Neural cell (in vitro differentiated cells): ENCODE data around the gene USP28. TPM values are rescaled to one million over a fixed set of nuclear protein-coding genes. Genes with fewer than 3 reads are reported as not detected.
"Not testable (repeated sequence)": the region's sequence is repeated elsewhere in the genome, so short reads cannot be mapped to it uniquely, and the experiment has no call there.

Experiments used
- H2AFZ ChIP-seq: fragments of 200-600, 300-800 bp; sonication (generic), shearing (Covaris generic); 2 replicates; pipeline ENCODE4 v1.6.0; 2014; ENCODE audit warnings: low read depth, mild to moderate bottlenecking, antibody characterized with exemption, low read length, moderate library complexity
- H3F3A ChIP-seq: fragments of 200-600 bp; shearing (Covaris generic); 2 replicates; pipeline ENCODE4 v1.6.1; 2016; ENCODE audit warnings: mild to moderate bottlenecking, moderate library complexity, mixed read lengths, antibody characterized with exemption, low read length; ENCODE audit not compliant: insufficient read depth, poor library complexity, severe bottlenecking
- H3K27ac ChIP-seq: fragments of 200-600, 300-800 bp; sonication (generic), shearing (Covaris generic); 2 replicates; pipeline ENCODE4 v1.5.1; 2014; ENCODE audit warnings: mild to moderate bottlenecking, low read length, moderate library complexity
- H3K27me3 ChIP-seq: fragments of 300-800, 200-600 bp; sonication (generic), shearing (Covaris generic); 2 replicates; pipeline ENCODE4 v1.6.0; 2014; ENCODE audit warnings: mild to moderate bottlenecking, low read depth, low read length, moderate library complexity; ENCODE audit not compliant: insufficient read depth
- H3K36me3 ChIP-seq: fragments of 300-800, 200-600 bp; sonication (generic), shearing (Covaris generic); 2 replicates; pipeline ENCODE4 v1.5.1; 2014; ENCODE audit warnings: mild to moderate bottlenecking, antibody characterized with exemption, low read length, moderate library complexity; ENCODE audit not compliant: insufficient read depth
- H3K4me2 ChIP-seq: fragments of 300-800, 200-600 bp; sonication (generic), shearing (Covaris generic); 2 replicates; pipeline ENCODE4 v1.6.0; 2014; ENCODE audit warnings: mild to moderate bottlenecking, low read length
- H3K4me3 ChIP-seq: fragments of 300-800, 200-600 bp; sonication (generic), shearing (Covaris generic); 2 replicates; pipeline ENCODE4 v1.5.1; 2014; ENCODE audit warnings: mild to moderate bottlenecking, low read length, moderate library complexity
- H3K79me2 ChIP-seq: fragments of 200-600 bp; shearing (Covaris generic); replicated peaks from 2 replicates; pipeline ENCODE4 v1.6.0; 2014; ENCODE audit warnings: mild to moderate bottlenecking, low read length, moderate library complexity; ENCODE audit not compliant: insufficient read depth
- H3K9ac ChIP-seq: fragments of 300-800, 200-600 bp; sonication (generic), shearing (Covaris generic); 2 replicates; pipeline ENCODE4 v1.6.1; 2016; ENCODE audit warnings: mild to moderate bottlenecking, low read length, mixed read lengths
- H3K9me2 ChIP-seq: fragments of 200-600 bp; shearing (Covaris generic); 2 replicates; pipeline ENCODE4 v1.6.1; 2016; ENCODE audit warnings: mild to moderate bottlenecking, low read length, mixed read lengths; ENCODE audit not compliant: insufficient read depth
- H3K9me3 ChIP-seq: fragments of 200-600, 300-800 bp; sonication (generic), shearing (Covaris generic); 2 replicates; pipeline ENCODE4 v1.6.1; 2016; ENCODE audit warnings: mild to moderate bottlenecking, mixed run types, low read length, moderate library complexity, mixed read lengths
- H4K20me1 ChIP-seq: fragments of 200-600 bp; shearing (Covaris generic); 2 replicates; pipeline ENCODE4 v1.6.1; 2016; ENCODE audit warnings: mild to moderate bottlenecking, mixed run types; ENCODE audit not compliant: insufficient read depth
- EP300 ChIP-seq: fragments of 450-650 bp; conservative IDR thresholded peaks from 2 replicates; pipeline ENCODE4 v1.6.1; 2014; ENCODE audit warnings: antibody characterized with exemption, mild to moderate bottlenecking, moderate library complexity; ENCODE audit not compliant: poor library complexity, severe bottlenecking
- EZH2 ChIP-seq: fragments of 200-600, 300-800 bp; shearing (Covaris generic), sonication (generic); IDR thresholded peaks from 2 replicates; pipeline ENCODE4 v1.6.1; 2014; ENCODE audit warnings: antibody characterized with exemption, low read length, borderline replicate concordance, mild to moderate bottlenecking; ENCODE audit not compliant: insufficient read depth, poor library complexity, severe bottlenecking
- MXI1 ChIP-seq: fragments of 450-650 bp; conservative IDR thresholded peaks from 2 replicates; pipeline ENCODE4 v1.6.1; 2014; ENCODE audit warnings: antibody characterized with exemption, mild to moderate bottlenecking; ENCODE audit not compliant: poor library complexity, severe bottlenecking
- POLR2AphosphoS5 ChIP-seq: IDR thresholded peaks from 2 replicates; pipeline ENCODE4 v1.6.1; 2012
- RAD21 ChIP-seq: fragments of 450-650 bp; conservative IDR thresholded peaks from 2 replicates; pipeline ENCODE4 v1.6.1; 2014; ENCODE audit warnings: antibody characterized with exemption, mild to moderate bottlenecking, moderate library complexity
- SMC3 ChIP-seq: fragments of 450-650 bp; conservative IDR thresholded peaks from 2 replicates; pipeline ENCODE4 v1.6.1; 2014; ENCODE audit warnings: antibody characterized with exemption, mild to moderate bottlenecking, moderate library complexity; ENCODE audit not compliant: poor library complexity
- TAF1 ChIP-seq: IDR thresholded peaks from 2 replicates; pipeline ENCODE4 v1.6.1; 2012; ENCODE audit warnings: low read depth
- polyA plus RNA-seq: library from polyadenylated mRNA; depleted of rRNA; stranded (reverse); fragments of >200 nt; gene quantifications from 2 replicates; pipeline ENCODE4 v1.2.3, GENCODE V29; 2014
- TF ChIP-seq, protein P1 (sequence below): fragments of 450-650 bp; IDR thresholded peaks from 2 replicates; pipeline ENCODE4 v1.5.1; 2014; ENCODE audit warnings: antibody characterized with exemption, mild to moderate bottlenecking, moderate library complexity; ENCODE audit not compliant: poor library complexity, severe bottlenecking
- TF ChIP-seq, protein P2 (sequence below): IDR thresholded peaks from 2 replicates; pipeline ENCODE4 v1.6.1; 2012; ENCODE audit warnings: borderline replicate concordance

USP28 gene
- polyA plus RNA-seq, 1 donor from 2014 or later = 16.0 TPM

DNA sequence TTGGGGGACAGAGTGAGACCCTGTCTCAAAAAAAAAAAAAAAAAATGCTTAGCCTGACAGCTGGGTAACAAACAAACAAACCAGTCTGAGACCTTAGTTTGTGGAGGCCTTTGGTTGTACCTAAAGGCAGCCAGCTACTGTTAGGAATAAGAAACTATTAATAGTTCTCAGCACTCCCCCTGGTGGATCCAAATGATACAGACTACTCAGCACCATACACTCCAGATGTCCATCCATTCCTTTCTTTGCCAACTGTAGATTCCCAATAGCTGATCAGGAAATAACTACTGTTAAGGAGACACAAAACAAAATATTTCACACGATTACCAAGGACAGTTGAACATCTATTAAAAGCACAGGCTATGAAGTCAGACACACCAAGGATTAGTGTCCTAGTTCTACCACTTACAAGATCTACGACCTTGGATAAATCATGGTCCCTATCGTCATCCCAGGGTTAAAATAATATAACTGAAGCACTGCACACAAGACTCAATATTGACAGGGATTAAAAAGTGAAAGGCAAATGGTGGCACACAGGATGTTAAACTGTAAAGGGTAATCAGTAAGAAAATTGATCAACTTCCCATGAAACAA lies 78.6 kb downstream of the USP28 start:
- Histone ChIP-seq H3K4me3 (no peak overlapping the region), H4K20me1 (no peaks in the 10 kb centered on the region), H3K4me2 (no peak overlapping the region), H3K9ac (no peak overlapping the region), H2AFZ (no peak overlapping the region), H3K27ac (no peak overlapping the region), H3K9me3 (no peaks in the 10 kb centered on the region), H3K9me2 (no peaks in the 10 kb centered on the region), H3K79me2 (no peaks in the 10 kb centered on the region), H3K27me3 (no peaks in the 10 kb centered on the region), H3F3A (no peaks in the 10 kb centered on the region), H3K36me3 (no peaks in the 10 kb centered on the region)
- TF ChIP-seq TAF1 (no peak), EZH2 (no peak), POLR2AphosphoS5 (no peak), SMC3 (peak; percentile 55), RAD21 (no peak)
- TF ChIP-seq, protein P1, sequence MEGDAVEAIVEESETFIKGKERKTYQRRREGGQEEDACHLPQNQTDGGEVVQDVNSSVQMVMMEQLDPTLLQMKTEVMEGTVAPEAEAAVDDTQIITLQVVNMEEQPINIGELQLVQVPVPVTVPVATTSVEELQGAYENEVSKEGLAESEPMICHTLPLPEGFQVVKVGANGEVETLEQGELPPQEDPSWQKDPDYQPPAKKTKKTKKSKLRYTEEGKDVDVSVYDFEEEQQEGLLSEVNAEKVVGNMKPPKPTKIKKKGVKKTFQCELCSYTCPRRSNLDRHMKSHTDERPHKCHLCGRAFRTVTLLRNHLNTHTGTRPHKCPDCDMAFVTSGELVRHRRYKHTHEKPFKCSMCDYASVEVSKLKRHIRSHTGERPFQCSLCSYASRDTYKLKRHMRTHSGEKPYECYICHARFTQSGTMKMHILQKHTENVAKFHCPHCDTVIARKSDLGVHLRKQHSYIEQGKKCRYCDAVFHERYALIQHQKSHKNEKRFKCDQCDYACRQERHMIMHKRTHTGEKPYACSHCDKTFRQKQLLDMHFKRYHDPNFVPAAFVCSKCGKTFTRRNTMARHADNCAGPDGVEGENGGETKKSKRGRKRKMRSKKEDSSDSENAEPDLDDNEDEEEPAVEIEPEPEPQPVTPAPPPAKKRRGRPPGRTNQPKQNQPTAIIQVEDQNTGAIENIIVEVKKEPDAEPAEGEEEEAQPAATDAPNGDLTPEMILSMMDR = peak; percentile 52

DNA sequence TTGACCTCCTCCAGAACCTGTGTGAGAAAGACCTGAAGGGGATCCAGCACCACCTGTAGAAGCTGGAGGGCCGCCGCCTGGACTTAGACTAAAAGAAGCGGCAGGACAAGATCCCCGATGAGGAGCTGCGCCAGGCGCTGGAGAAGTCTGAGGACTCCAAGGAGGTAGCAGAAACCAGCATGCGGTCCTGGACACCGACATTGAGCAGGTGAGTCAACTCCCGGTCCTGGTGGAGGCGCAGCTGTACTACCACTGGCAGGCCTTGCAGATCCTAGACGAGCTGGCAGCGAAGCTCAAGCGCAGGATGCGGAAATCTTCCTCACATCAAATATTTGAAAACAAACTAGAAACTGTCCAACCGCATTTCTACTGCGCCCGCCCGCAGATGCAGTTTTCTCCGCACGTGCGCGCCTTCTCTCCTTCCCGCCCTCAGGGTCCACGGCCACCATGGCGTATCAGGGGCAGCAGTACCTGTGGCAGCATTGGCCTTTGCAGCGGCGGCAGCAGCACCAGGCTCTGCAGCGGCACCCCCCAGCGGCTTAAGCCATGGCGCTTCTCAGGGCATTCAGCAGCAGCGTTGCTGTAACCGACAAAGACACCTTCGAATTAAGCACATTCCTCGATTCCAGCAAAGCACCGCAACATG lies 85.6 kb downstream of the USP28 start:
- no peaks in the 10 kb centered on the region for H3K79me2 ChIP-seq
- H3K9me2 ChIP-seq = no peaks in the 10 kb centered on the region
- H3K27me3 ChIP-seq = no peaks in the 10 kb centered on the region
- H3F3A ChIP-seq = no peaks in the 10 kb centered on the region
- no peak overlapping the region for H3K27ac ChIP-seq
- no peaks in the 10 kb centered on the region for H3K9me3 ChIP-seq
- TF ChIP-seq, protein P2, sequence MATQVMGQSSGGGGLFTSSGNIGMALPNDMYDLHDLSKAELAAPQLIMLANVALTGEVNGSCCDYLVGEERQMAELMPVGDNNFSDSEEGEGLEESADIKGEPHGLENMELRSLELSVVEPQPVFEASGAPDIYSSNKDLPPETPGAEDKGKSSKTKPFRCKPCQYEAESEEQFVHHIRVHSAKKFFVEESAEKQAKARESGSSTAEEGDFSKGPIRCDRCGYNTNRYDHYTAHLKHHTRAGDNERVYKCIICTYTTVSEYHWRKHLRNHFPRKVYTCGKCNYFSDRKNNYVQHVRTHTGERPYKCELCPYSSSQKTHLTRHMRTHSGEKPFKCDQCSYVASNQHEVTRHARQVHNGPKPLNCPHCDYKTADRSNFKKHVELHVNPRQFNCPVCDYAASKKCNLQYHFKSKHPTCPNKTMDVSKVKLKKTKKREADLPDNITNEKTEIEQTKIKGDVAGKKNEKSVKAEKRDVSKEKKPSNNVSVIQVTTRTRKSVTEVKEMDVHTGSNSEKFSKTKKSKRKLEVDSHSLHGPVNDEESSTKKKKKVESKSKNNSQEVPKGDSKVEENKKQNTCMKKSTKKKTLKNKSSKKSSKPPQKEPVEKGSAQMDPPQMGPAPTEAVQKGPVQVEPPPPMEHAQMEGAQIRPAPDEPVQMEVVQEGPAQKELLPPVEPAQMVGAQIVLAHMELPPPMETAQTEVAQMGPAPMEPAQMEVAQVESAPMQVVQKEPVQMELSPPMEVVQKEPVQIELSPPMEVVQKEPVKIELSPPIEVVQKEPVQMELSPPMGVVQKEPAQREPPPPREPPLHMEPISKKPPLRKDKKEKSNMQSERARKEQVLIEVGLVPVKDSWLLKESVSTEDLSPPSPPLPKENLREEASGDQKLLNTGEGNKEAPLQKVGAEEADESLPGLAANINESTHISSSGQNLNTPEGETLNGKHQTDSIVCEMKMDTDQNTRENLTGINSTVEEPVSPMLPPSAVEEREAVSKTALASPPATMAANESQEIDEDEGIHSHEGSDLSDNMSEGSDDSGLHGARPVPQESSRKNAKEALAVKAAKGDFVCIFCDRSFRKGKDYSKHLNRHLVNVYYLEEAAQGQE = no peak
- TF ChIP-seq EP300 (no peak), POLR2AphosphoS5 (no peak), RAD21 (no peak), EZH2 (no peak), TAF1 (no peak), SMC3 (no peak), MXI1 (no peak)
- TF ChIP-seq, protein P1 = no peak
- H3K36me3 ChIP-seq = no peaks in the 10 kb centered on the region
- no peaks in the 10 kb centered on the region for H4K20me1 ChIP-seq
- no peak overlapping the region for H3K9ac ChIP-seq
- H2AFZ ChIP-seq = no peak overlapping the region
- H3K4me2 ChIP-seq = no peak overlapping the region
- H3K4me3 ChIP-seq = no peak overlapping the region

DNA sequence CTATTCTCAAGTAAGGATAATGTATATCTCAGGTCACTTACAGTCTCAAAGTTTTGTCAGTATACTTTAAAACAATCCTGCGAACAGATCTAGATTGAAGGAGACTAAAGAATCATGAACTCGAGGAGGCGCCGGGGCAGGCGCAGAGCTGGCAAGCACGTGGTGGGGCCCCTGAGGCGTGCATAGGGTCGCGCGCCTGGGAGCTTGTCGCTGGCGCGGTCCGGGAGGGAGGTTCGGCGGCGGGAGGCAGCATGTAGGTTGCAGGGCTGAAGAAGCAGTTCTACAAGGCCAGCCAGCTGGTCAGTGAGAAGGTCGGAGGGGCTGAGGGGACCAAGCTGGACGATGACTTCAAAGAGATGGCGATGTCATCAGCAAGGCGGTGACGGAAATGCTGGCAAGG lies 86.4 kb downstream of the USP28 start:
- H3K9ac ChIP-seq, H3K36me3 ChIP-seq, H3K27me3 ChIP-seq, H2AFZ ChIP-seq, H3K9me2 ChIP-seq, H3F3A ChIP-seq, H3K9me3 ChIP-seq, H3K4me3 ChIP-seq, H4K20me1 ChIP-seq, H3K4me2 ChIP-seq, H3K79me2 ChIP-seq, H3K27ac ChIP-seq: not testable (repeated sequence)
